ENCODE data around the gene CD276. TPM values are rescaled to one million over a fixed set of nuclear protein-coding genes. Genes with fewer than 3 reads are reported as not detected.

Gene CD276
- polyA plus RNA-seq, 1 donor: 67.2 TPM

GRCh38 chr15:73746261-73746660 lies 62.1 kb downstream of the CD276 start:
- H3K4me1 ChIP-seq (ENCODE audit: control insufficient read depth, insufficient read depth, low read length): no peaks in the 10 kb centered on the region
- H3K27me3 ChIP-seq (ENCODE audit: control insufficient read depth, insufficient read depth, low read length): peaks cover 39% of the 10 kb centered on the region
- no peak for DNase-seq
- H3K4me3 ChIP-seq (ENCODE audit: low read length): no peak overlapping the region
- H3K27ac ChIP-seq (ENCODE audit: low read length): no peak overlapping the region
- H3K9me3 ChIP-seq (ENCODE audit: control insufficient read depth, low read depth, low read length): no peaks in the 10 kb centered on the region
- H3K36me3 ChIP-seq (ENCODE audit: control insufficient read depth, insufficient read depth, low read length): no peaks in the 10 kb centered on the region
- WGBS (ENCODE audit: insufficient coverage, low lambda C conversion rate): no CpG with 5 or more reads among the region's 8 CpGs

DNA sequence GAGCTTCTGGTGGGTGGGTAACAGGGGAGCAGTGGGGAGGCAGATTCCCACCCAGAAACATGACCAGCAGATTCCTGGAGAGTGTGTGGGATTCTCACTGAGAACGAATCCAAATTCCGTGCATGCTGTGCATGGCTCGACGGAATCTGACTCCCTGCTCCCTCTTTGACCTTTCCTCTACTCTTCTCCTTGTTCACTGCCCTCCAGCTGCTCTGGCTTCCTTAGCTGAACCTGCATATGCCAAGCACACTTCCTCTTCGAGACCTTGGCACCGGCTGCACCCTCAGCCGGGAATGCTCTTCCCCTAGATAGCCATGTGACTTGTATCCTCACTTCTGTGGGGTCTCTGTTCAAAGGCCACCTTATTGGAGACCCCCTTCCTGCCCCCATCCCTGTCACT lies 62.7 kb downstream of the CD276 start:
- Histone ChIP-seq H3K4me1 (ENCODE audit: control insufficient read depth, insufficient read depth, low read length) (no peaks in the 10 kb centered on the region), H3K4me3 (ENCODE audit: low read length) (no peak overlapping the region), H3K27me3 (ENCODE audit: control insufficient read depth, insufficient read depth, low read length) (peaks cover 44% of the 10 kb centered on the region), H3K9me3 (ENCODE audit: control insufficient read depth, low read depth, low read length) (no peaks in the 10 kb centered on the region), H3K36me3 (ENCODE audit: control insufficient read depth, insufficient read depth, low read length) (no peaks in the 10 kb centered on the region), H3K27ac (ENCODE audit: low read length) (no peak overlapping the region)
- 44% methylated on average over 3 of the region's 7 CpGs for WGBS (ENCODE audit: insufficient coverage, low lambda C conversion rate)
- DNase-seq: no peak

DNA sequence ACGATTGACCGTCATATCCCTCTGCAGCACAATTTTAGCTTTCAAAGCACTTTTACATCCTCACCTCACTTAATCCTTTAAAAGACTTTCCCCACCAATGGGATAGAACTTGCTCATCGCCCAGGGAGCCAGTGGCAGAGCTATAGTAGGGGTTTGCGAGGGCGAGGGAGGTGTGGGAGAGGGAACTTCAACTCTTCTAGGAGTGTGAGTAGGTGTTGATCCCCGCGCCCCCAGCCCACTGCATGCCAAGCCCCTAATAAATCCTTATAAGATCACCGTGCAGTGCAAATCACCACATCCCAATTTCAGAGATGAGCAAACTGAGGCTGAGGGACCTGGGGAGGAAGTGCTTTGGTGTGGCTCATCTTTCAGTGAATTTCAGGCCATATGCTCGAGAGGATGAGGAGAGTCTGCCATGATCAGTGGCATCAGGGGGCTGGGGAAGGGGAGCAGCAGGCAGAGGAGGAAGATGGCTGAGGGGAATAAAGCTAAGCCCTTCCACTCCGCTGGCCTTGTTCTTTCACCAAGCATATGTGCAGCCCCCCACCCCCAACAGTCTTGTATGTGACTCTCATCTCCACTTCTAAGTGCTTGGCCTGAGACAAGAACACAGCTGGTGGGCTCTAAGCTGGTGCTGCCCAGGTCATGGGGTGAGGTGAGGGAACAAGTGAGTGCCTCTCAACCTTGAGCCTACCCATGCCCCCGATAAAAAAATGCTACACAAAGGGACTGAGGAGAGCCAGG lies 63.8 kb downstream of the CD276 start:
- no peak for DNase-seq
- Histone ChIP-seq H3K4me1 (ENCODE audit: control insufficient read depth, insufficient read depth, low read length) (no peaks in the 10 kb centered on the region), H3K36me3 (ENCODE audit: control insufficient read depth, insufficient read depth, low read length) (no peaks in the 10 kb centered on the region), H3K27me3 (ENCODE audit: control insufficient read depth, insufficient read depth, low read length) (peaks cover 49% of the 10 kb centered on the region), H3K27ac (ENCODE audit: low read length) (no peak overlapping the region), H3K4me3 (ENCODE audit: low read length) (no peak overlapping the region), H3K9me3 (ENCODE audit: control insufficient read depth, low read depth, low read length) (no peaks in the 10 kb centered on the region)
- WGBS (ENCODE audit: insufficient coverage, low lambda C conversion rate): no CpG with 5 or more reads among the region's 11 CpGs

DNA sequence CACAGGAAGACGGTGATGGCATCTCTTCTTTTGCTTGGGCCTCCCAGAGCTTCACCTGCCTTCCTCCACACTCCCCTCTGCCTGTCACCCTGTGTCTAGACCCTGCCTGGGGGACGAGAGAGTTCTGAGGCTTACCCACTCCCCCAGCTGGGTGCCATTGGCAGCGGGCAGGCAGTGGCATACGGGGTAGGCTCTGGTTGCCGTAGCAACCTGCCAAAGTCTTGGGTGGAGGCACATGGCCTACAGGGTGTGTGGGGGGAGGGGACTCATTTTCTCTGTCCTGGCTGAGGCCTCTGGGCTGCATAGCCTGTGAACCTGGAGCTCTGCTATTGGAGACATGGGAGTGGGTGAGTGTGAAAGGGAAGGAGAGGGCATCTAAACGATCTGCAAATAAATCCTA lies 64.5 kb downstream of the CD276 start:
- no peaks in the 10 kb centered on the region for H3K4me1 ChIP-seq (ENCODE audit: control insufficient read depth, insufficient read depth, low read length)
- H3K9me3 ChIP-seq (ENCODE audit: control insufficient read depth, low read depth, low read length): no peaks in the 10 kb centered on the region
- peaks cover 55% of the 10 kb centered on the region for H3K27me3 ChIP-seq (ENCODE audit: control insufficient read depth, insufficient read depth, low read length)
- H3K27ac ChIP-seq (ENCODE audit: low read length): no peak overlapping the region
- H3K4me3 ChIP-seq (ENCODE audit: low read length): no peak overlapping the region
- DNase-seq: no peak
- H3K36me3 ChIP-seq (ENCODE audit: control insufficient read depth, insufficient read depth, low read length): no peaks in the 10 kb centered on the region
- WGBS (ENCODE audit: insufficient coverage, low lambda C conversion rate): no CpG with 5 or more reads among the region's 6 CpGs

GRCh38 chr15:73749533-73749932 lies 65.3 kb downstream of the CD276 start:
- H3K9me3 ChIP-seq (ENCODE audit: control insufficient read depth, low read depth, low read length): no peaks in the 10 kb centered on the region
- no peak overlapping the region for H3K4me3 ChIP-seq (ENCODE audit: low read length)

GRCh38 chr15:73749971-73750370 lies 65.8 kb downstream of the CD276 start:
- no peaks in the 10 kb centered on the region for H3K9me3 ChIP-seq (ENCODE audit: control insufficient read depth, low read depth, low read length)
- no peaks in the 10 kb centered on the region for H3K36me3 ChIP-seq (ENCODE audit: control insufficient read depth, insufficient read depth, low read length)
- H3K4me1 ChIP-seq (ENCODE audit: control insufficient read depth, insufficient read depth, low read length): no peaks in the 10 kb centered on the region
- no CpG with 5 or more reads among the region's 5 CpGs for WGBS (ENCODE audit: insufficient coverage, low lambda C conversion rate)
- no peak overlapping the region for H3K27ac ChIP-seq (ENCODE audit: low read length)
- no peak overlapping the region for H3K4me3 ChIP-seq (ENCODE audit: low read length)
- DNase-seq: no peak
- peaks cover 67% of the 10 kb centered on the region for H3K27me3 ChIP-seq (ENCODE audit: control insufficient read depth, insufficient read depth, low read length)

More at GRCh38 chr15:73749533-73749932, 65.3 kb downstream of the CD276 start:
- no peak overlapping the region for H3K27ac ChIP-seq (ENCODE audit: low read length)
- H3K27me3 ChIP-seq (ENCODE audit: control insufficient read depth, insufficient read depth, low read length): peaks cover 63% of the 10 kb centered on the region
- no peaks in the 10 kb centered on the region for H3K4me1 ChIP-seq (ENCODE audit: control insufficient read depth, insufficient read depth, low read length)
- DNase-seq: no peak
- WGBS (ENCODE audit: insufficient coverage, low lambda C conversion rate): no CpG with 5 or more reads among the region's 5 CpGs
- no peaks in the 10 kb centered on the region for H3K36me3 ChIP-seq (ENCODE audit: control insufficient read depth, insufficient read depth, low read length)

DNA sequence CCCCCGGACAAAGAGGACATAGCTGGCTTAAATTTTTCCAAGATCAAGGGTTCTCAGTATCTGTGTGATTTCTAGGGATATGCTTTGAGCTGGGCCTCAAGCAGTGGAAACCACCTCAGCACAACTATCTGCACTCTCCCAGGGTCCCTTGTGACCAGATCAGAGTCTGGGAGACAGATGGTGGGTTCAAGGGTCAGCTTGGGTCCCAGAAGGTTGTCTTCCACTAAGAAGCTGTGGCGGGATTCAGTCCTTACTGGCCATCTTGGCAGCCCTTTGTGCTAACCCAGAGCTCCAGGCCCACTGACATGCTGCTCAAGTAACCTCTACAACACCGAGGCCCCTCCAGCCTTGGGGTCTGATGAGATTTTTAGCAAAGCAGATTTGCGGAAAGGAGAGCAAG lies 66.3 kb downstream of the CD276 start:
- H3K9me3 ChIP-seq (ENCODE audit: control insufficient read depth, low read depth, low read length): no peaks in the 10 kb centered on the region
- no peaks in the 10 kb centered on the region for H3K4me1 ChIP-seq (ENCODE audit: control insufficient read depth, insufficient read depth, low read length)
- peaks cover 66% of the 10 kb centered on the region for H3K27me3 ChIP-seq (ENCODE audit: control insufficient read depth, insufficient read depth, low read length)
- H3K36me3 ChIP-seq (ENCODE audit: control insufficient read depth, insufficient read depth, low read length): no peaks in the 10 kb centered on the region
- no CpG with 5 or more reads among the region's 4 CpGs for WGBS (ENCODE audit: insufficient coverage, low lambda C conversion rate)
- DNase-seq: no peak
- H3K27ac ChIP-seq (ENCODE audit: low read length): no peak overlapping the region
- H3K4me3 ChIP-seq (ENCODE audit: low read length): no peak overlapping the region

GRCh38 chr15:73750951-73751350 lies 66.8 kb downstream of the CD276 start:
- Histone ChIP-seq H3K27ac (ENCODE audit: low read length) (no peak overlapping the region), H3K9me3 (ENCODE audit: control insufficient read depth, low read depth, low read length) (no peaks in the 10 kb centered on the region), H3K36me3 (ENCODE audit: control insufficient read depth, insufficient read depth, low read length) (no peaks in the 10 kb centered on the region), H3K4me3 (ENCODE audit: low read length) (no peak overlapping the region), H3K27me3 (ENCODE audit: control insufficient read depth, insufficient read depth, low read length) (peaks cover 71% of the 10 kb centered on the region), H3K4me1 (ENCODE audit: control insufficient read depth, insufficient read depth, low read length) (no peaks in the 10 kb centered on the region)
- DNase-seq: no peak
- WGBS (ENCODE audit: insufficient coverage, low lambda C conversion rate): no CpG with 5 or more reads among the region's 20 CpGs

- Histone ChIP-seq H3K36me3 (ENCODE audit: control insufficient read depth, insufficient read depth, low read length) (no peaks in the 10 kb centered on the region), H3K4me3 (ENCODE audit: low read length) (no peak overlapping the region), H3K27ac (ENCODE audit: low read length) (no peak overlapping the region), H3K4me1 (ENCODE audit: control insufficient read depth, insufficient read depth, low read length) (no peaks in the 10 kb centered on the region), H3K27me3 (ENCODE audit: control insufficient read depth, insufficient read depth, low read length) (peaks cover 71% of the 10 kb centered on the region), H3K9me3 (ENCODE audit: control insufficient read depth, low read depth, low read length) (no peaks in the 10 kb centered on the region)
- no CpG with 5 or more reads among the region's 9 CpGs for WGBS (ENCODE audit: insufficient coverage, low lambda C conversion rate)
- no peak for DNase-seq
Observed at GRCh38 chr15:73751511-73751898, 67.3 kb downstream of the CD276 start.

DNA sequence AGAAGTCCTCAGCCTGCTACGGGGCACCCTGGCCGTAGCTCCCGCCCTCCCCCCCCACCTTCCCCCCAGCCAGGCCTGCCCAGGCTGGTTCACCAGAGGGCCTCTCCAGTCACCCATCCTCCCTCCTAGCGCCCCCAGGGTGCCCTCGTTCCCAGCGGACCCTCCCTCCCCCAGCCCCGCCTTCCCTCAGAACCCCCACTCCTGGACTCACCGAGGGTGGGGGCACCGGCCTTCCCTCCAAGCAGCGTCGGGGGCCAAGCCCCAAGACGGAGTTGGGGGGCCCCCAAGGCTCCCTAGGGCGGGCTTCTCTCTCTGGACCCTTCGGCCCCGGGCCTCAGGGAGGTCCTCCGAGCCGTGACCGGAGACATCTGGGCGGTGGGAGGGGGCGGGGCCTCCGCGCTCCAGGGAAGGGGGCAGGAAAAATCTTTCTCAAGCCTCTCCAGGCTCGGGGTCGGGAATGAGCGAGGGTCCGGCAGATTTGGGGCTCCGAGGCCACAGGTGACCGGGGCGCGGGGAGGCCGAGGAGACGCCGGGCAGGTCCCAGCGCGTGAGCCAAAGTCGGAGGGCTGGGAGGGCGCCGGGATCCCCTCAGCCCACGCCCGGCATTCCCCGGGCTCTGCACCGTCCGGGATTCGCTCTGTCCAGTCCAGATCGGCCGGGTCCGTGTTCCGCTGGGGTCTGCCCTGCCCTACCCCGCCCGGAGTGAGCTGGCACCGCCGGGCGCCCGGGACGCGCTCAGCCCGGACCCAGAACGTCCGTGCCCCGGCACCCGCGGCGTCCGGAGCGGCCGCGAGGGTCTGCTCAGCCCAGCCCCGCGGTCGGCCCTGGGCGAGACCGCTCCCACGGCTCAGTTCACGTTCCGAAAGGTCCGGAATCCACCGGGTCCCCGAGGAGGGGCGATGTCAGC lies 68.0 kb downstream of the CD276 start:
- Histone ChIP-seq H3K4me3 (ENCODE audit: low read length) (peak overlapping the region; percentile 26), H3K27ac (ENCODE audit: low read length) (no peak overlapping the region), H3K4me1 (ENCODE audit: control insufficient read depth, insufficient read depth, low read length) (no peaks in the 10 kb centered on the region), H3K27me3 (ENCODE audit: control insufficient read depth, insufficient read depth, low read length) (peaks cover 72% of the 10 kb centered on the region), H3K9me3 (ENCODE audit: control insufficient read depth, low read depth, low read length) (no peaks in the 10 kb centered on the region), H3K36me3 (ENCODE audit: control insufficient read depth, insufficient read depth, low read length) (no peaks in the 10 kb centered on the region)
- DNase-seq: peak in 1 of 2 donors; percentile 17
- no CpG with 5 or more reads among the region's 79 CpGs for WGBS (ENCODE audit: insufficient coverage, low lambda C conversion rate)

All from large intestine (tissue), 3 donors.